Measurements from ENCODE around the gene ZNF619.

The ZNF619 gene

DNA sequence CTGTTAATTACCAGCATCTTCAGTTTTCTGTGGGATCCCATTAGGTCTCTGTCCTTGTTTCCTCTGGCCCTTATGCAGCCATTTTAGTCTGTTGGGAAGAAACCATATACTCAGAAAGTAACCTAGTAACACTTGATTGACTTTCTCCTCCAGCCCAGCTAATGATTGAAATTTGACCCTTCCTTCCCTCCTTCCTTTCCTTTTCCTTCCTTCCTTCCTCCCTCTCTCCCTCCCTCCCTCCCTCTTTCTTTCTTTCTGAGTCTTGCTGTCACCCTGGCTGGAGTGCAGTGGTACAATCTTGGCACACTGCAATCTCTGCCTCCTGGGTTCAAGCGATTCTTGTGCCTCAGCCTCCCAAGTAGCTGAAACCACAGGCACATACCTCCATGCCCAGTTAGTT is 23.0 kb downstream of the ZNF619 start:
- H3K27ac ChIP-seq = no peak overlapping the region
- TF ChIP-seq, protein P1, sequence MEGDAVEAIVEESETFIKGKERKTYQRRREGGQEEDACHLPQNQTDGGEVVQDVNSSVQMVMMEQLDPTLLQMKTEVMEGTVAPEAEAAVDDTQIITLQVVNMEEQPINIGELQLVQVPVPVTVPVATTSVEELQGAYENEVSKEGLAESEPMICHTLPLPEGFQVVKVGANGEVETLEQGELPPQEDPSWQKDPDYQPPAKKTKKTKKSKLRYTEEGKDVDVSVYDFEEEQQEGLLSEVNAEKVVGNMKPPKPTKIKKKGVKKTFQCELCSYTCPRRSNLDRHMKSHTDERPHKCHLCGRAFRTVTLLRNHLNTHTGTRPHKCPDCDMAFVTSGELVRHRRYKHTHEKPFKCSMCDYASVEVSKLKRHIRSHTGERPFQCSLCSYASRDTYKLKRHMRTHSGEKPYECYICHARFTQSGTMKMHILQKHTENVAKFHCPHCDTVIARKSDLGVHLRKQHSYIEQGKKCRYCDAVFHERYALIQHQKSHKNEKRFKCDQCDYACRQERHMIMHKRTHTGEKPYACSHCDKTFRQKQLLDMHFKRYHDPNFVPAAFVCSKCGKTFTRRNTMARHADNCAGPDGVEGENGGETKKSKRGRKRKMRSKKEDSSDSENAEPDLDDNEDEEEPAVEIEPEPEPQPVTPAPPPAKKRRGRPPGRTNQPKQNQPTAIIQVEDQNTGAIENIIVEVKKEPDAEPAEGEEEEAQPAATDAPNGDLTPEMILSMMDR (conservative IDR thresholded peaks at IDR 0.05) = no peak

DNA sequence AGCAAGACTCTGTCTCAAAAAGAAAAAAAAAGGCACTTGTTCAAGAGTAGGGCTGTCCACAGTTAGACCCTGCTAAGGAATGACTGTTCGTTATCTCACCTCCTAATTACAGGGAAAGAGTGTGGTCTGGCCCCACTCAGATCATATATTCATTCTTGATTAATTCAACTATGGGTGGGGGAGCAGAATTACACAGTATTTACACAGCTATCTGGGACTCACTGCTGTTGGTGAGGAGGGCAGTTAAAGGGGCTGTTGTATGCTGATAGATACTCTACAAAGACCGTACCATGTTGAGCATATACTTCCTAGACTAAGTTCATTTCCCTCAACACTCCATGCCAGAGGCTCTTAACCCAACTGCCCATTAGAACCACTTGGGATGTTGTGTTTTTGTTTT is 25.1 kb downstream of the ZNF619 start:
- TF ChIP-seq, protein P1 (conservative IDR thresholded peaks at IDR 0.05) = no peak
- H3K27ac ChIP-seq = no peak overlapping the region

DNA sequence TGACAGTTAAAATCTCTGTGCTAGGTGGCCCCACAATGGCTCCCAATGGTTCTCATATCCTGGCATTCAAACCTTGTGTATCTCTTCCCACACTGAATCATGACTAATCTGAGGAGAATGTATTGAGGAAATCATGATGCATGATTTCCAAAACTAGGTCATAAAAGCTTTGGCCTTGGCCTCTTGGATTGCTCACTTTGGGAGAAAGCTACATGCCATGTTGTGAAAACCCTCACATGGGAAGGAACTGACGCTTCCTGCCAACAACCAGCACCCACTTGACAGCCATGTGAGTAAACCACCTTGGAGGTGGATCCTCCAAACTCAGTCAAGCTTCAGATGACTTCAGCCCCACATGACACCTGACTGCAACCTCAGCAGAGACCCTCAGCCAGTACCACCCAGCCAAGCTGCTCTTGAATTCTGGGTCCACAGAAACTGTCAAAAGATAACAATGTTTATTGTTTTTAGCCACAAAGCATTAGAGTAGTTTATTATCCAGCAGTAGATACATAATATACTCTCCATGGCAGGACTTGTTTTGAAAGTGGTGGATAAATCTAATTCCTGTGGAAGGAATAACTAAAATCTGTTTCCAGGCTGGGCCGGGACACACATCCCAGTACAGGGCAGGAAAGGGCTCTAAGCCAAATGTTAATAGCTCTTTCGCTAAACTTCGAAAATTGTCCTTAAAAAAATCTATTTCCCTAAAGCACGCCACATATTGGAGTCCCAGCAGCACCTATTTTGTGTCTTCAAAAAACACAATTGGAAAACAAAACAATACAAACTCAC is 27.9 kb downstream of the ZNF619 start:
- peak overlapping the region; percentile 83 for H3K27ac ChIP-seq

DNA sequence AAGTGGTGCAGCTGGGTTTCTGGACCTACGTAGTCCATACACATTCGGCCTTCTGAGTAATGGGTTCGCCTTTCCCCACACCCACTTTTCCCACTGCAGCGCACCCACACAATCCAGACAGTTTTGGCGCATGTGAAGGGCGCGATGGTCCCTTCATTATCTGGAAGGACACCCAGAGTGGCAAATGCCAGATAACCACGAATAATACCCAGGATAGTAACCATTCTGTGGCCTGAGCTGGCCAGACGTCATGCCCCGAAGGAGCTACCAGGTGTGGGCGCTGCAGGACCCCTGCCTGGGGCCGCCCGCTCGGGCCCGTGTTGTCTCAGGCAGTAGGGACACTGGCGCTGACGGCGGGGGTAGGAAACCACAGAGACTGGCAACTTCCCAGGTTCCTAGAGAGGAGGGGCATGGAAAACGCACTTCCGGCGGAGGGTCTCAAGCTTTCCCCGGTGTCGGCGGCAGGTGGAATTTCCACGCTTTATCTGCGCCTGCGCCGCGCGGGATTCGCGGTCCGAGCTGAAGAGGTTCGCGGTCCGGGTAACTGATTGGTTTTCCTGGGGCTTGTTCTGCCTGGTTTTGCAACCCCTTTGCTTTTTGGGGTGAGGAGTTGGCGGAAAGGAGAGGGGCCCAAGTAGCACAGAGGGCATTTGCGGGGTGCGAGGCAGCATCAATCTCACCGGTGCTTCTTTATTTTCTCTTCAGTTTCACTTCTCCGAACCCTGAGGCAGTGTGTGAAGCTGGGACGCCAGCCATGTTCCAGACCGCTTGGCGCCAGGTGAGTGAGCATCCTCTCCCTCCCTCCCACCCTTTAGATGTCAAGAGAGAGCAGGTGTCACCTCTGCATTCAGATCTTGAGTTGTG is 28.9 kb downstream of the ZNF619 start, which contains the start of gene ZNF620:
TSS of gene ZNF620 (plus strand) at position 441 of the 864 bp plus-strand sequence. CDS start at position 755, 314 bp downstream.
- H3K27ac ChIP-seq = peak within 1 kb of the TSS; percentile 83
- TF ChIP-seq, protein P1 (conservative IDR thresholded peaks at IDR 0.05) = peak; percentile 76

More for the DNA sequence above, 27.9 kb downstream of the ZNF619 start:
- TF ChIP-seq, protein P1 (conservative IDR thresholded peaks at IDR 0.05) = no peak

DNA sequence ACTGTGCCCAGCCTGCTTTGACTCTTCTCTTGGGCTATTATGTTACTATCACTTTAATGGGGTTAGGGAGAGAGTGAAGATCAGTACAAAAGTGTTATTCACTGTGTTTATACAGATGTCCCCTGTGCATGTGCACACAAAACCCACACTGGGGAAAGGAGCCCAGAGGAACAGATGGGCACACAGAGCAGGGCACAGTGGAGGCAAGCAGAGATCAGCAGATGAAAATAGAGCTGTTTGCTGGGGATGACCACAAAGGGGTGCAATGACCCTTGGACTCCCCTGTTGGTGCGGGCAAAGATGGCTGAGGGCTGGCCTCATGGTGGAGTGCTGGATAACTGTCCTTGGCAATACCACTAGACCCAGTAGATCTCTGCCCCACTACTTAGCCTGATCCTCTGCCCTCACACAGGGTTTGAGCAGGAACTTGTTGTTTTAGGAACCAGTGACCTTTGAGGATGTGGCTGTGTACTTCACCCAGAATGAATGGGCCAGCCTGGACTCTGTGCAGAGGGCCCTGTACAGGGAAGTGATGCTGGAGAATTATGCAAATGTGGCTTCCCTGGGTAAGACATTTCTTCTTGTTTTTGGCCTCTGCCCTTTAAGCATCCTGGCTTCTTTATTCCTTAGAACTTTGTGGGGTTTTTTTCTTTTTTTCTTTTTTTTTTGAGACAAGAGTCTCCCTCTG is 34.3 kb downstream of the ZNF619 start:
- TF ChIP-seq, protein P1 (conservative IDR thresholded peaks at IDR 0.05) = no peak
- H3K27ac ChIP-seq = no peak overlapping the region

DNA sequence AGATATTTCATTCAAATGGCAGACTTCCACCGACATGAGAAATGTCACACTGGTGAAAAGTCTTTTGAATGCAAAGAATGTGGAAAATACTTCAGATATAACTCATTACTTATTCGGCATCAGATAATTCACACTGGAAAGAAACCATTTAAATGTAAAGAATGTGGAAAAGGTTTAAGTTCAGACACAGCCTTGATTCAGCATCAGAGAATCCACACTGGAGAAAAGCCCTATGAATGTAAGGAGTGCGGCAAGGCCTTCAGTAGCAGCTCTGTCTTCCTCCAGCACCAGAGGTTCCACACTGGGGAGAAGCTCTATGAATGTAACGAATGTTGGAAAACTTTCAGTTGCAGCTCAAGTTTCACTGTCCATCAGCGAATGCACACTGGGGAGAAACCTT is 39.3 kb downstream of the ZNF619 start:
- H3K27ac ChIP-seq = no peak overlapping the region
- TF ChIP-seq, protein P1 (conservative IDR thresholded peaks at IDR 0.05) = no peak

DNA sequence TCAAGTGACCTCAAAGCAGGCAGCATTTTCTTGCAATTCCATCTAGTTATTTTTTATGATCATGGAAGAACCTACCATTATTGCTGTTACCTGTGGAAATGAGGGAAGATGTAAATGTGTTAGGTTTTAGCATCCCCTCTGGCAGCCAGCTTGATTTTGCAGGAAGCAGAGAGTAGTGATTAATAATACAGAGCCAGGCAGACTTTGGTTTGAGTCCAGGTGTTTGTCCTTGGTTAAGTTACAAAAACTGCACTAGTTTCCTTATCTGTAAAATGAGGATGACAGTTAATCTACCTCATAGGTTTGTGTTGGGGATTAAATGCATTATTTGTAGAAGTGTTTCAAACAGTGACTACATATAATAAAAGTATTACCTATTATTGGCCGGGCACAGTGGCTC is 41.1 kb downstream of the ZNF619 start:
- TF ChIP-seq, protein P1 (conservative IDR thresholded peaks at IDR 0.05) = no peak
- H3K27ac ChIP-seq = no peak overlapping the region
